HepG2 (cell line): ENCODE measurements around the gene MAPKAPK3. TPM values are rescaled to one million over a fixed set of nuclear protein-coding genes. Genes with fewer than 3 reads are reported as not detected.
A peak's percentile ranks its signal among the peaks of the same experiment; 100 is the strongest.

Source experiments
- ATAC-seq: fragments of 200-7000 bp; cut with Tn5 transposase; 3 replicates; pipeline ENCODE4 v1.9.1; 2020; ENCODE audit warnings: mild to moderate bottlenecking, moderate library complexity
- BruUV-seq: library from RNA; stranded (reverse); fragments of 400-500 nt; replicated peaks from 2 replicates; lab custom pipeline; 2021; lab: Mats Ljungman, UMichigan
- CTCF ChIA-PET: fragments of 300-600 bp; formaldehyde crosslinking; extraction: SDS; loops from one replicate; lab custom pipeline; 2021; ENCODE audit warnings: low total read pairs, inconsistent platforms, low intra/inter-chr PET ratio; lab: Yijun Ruan, JAX
- POLR2A ChIA-PET: fragments of 350-600 bp; sonication (Branson Sonifier 250); formaldehyde crosslinking; loops from one replicate; lab custom pipeline; 2020; ENCODE audit warnings: antibody characterized with exemption, inconsistent platforms; lab: Yijun Ruan, JAX
- DNase-seq: peaks from one replicate; pipeline ENCODE4 v3.0.0-alpha.2; 2015; ENCODE audit warnings: low spot score
- FAIRE-seq: peaks from 3 replicates; lab custom pipeline; 2011; peaks lifted over from hg19 to GRCh38; lab: Jason Lieb, UNC
- H2AFZ ChIP-seq: one replicate; pipeline ENCODE4 v1.6.1; 2011; ENCODE audit warnings: low read length, inconsistent platforms
- H3K27ac ChIP-seq: fragments of 300-600 bp; 3 replicates; pipeline ENCODE4 v1.8.0; 2011; ENCODE audit warnings: mixed run types, mild to moderate bottlenecking, mixed read lengths, low read length, inconsistent platforms; ENCODE audit not compliant: insufficient read depth; ENCODE audit errors: extremely low read length
- H3K27me3 ChIP-seq, 2 experiments: fragments of 200-600 bp in 1 of 2; 2 replicates in 1 of 2; 3 replicates in 1 of 2; pipeline versions ENCODE4 v1.6.0 to v1.8.0; 2011; ENCODE audit warnings: low read length in 2 of 2, mild to moderate bottlenecking in 2 of 2, moderate library complexity in 2 of 2, inconsistent platforms in 1 of 2; ENCODE audit not compliant: insufficient read depth in 2 of 2, control insufficient read depth in 1 of 2
- H3K36me3 ChIP-seq, 2 experiments: fragments of 200-600 bp in 1 of 2; replicated peaks in 1 of 2; 2 replicates in 1 of 2; 3 replicates in 1 of 2; pipeline versions ENCODE4 v1.5.1 to v1.8.0; 2011; ENCODE audit warnings: low read length in 2 of 2, inconsistent platforms in 1 of 2; ENCODE audit not compliant: insufficient read depth in 2 of 2, control insufficient read depth in 1 of 2
- H3K4me1 ChIP-seq: 2 replicates; pipeline ENCODE4 v1.5.1; 2012; ENCODE audit warnings: low read length, inconsistent platforms; ENCODE audit not compliant: insufficient read depth
- H3K4me2 ChIP-seq: 2 replicates; pipeline ENCODE4 v1.6.0; 2011; ENCODE audit warnings: low read depth, low read length, inconsistent platforms
- H3K4me3 ChIP-seq, 3 experiments: fragments of 200-600 bp in 1 of 3; sonication (generic), shearing (Covaris generic) in 1 of 3; replicated peaks in 1 of 3; 2 replicates each; pipeline ENCODE4 v1.5.1; 2011 to 2016; ENCODE audit warnings: low read length in 3 of 3, inconsistent platforms in 2 of 3, low read depth in 2 of 3, mild to moderate bottlenecking in 2 of 3, control low read depth in 1 of 3, mixed read lengths in 1 of 3; ENCODE audit not compliant: insufficient read depth in 1 of 3
- H3K79me2 ChIP-seq: one replicate; pipeline ENCODE4 v1.6.1; 2011; ENCODE audit warnings: low read length, inconsistent platforms; ENCODE audit not compliant: insufficient read depth
- H3K9ac ChIP-seq: 2 replicates; pipeline ENCODE4 v1.6.0; 2011; ENCODE audit warnings: mild to moderate bottlenecking, low read depth, low read length, inconsistent platforms; ENCODE audit not compliant: insufficient read depth
- H3K9me3 ChIP-seq: 2 replicates; pipeline ENCODE4 v1.5.1; 2012; ENCODE audit warnings: mild to moderate bottlenecking, low read length
- H4K20me1 ChIP-seq: 2 replicates; pipeline ENCODE4 v1.6.0; 2011; ENCODE audit warnings: inconsistent platforms, mild to moderate bottlenecking, low read length, moderate library complexity; ENCODE audit not compliant: insufficient read depth
- CHD2 ChIP-seq: IDR thresholded peaks from 2 replicates; pipeline ENCODE4 v1.6.1; 2011; ENCODE audit warnings: low read depth, low read length, improper control_type of control experiment
- HNF4A ChIP-seq: sonication (generic); formaldehyde crosslinking; IDR thresholded peaks from 2 replicates; pipeline ENCODE4 v1.4.0; 2020; ENCODE audit warnings: missing genetic modification reagents
- RBM39 ChIP-seq: fragments of 200-400 bp; formaldehyde crosslinking; IDR thresholded peaks from one replicate; pipeline ENCODE4 v1.6.1; 2018; ENCODE audit warnings: antibody characterized with exemption, mild to moderate bottlenecking, low read depth, low read length; ENCODE audit not compliant: poor library complexity, severe bottlenecking
- TEAD3 ChIP-seq: optimal IDR thresholded peaks from 2 replicates; pipeline ENCODE3; 2016; ENCODE audit warnings: borderline replicate concordance
- ZFP36 ChIP-seq: fragments of 150-350 bp; IDR thresholded peaks from 2 replicates; pipeline ENCODE4 v1.6.1; 2018; ENCODE audit warnings: borderline replicate concordance, low read length, low read depth; ENCODE audit not compliant: partially characterized antibody
- ZMYM3 ChIP-seq: sonication (generic); formaldehyde crosslinking; IDR thresholded peaks from 2 replicates; pipeline ENCODE4 v1.5.1; 2020; ENCODE audit warnings: mild to moderate bottlenecking, missing genetic modification reagents
- ZMYM4 ChIP-seq: sonication (generic); formaldehyde crosslinking; IDR thresholded peaks from 2 replicates; pipeline ENCODE4 v1.8.1; 2023; ENCODE audit warnings: mild to moderate bottlenecking, missing genetic modification reagents
- ZNF768 ChIP-seq: sonication (generic); formaldehyde crosslinking; IDR thresholded peaks from 2 replicates; pipeline ENCODE4 v1.4.0; 2020; ENCODE audit warnings: missing genetic modification reagents
- WGBS: methylation state at CpG from one replicate; pipeline ENCODE4 v1.1.6; 2017; ENCODE audit warnings: low lambda C conversion rate; 5-methylcytosine and 5-hydroxymethylcytosine counted together
- in situ Hi-C: cut with HindIII; loops from 2 replicates; pipeline ENCODE4 v1.10.0; 2017; ENCODE audit warnings: low pct_unique_long_range_greater_than_20kb; ENCODE audit not compliant: extremely low pct_ligation_motif_present
- intact Hi-C: fragments of 100-400 bp; cut with micrococcal nuclease; formaldehyde crosslinking; loops from one replicate; pipeline ENCODE4 v1.10.0; 2022; ENCODE audit not compliant: unreplicated experiment
- polyA plus RNA-seq, 8 experiments: library from polyadenylated mRNA; depleted of rRNA in 3 of 8; stranded (reverse) in 7 of 8; unstranded in 1 of 8; fragments of >200 nt; fragmentation: Illumina TruSeq in 4 of 8; extraction: Trizol in 4 of 8; gene quantifications; 2 replicates each; pipeline versions ENCODE4 v1.2.1 to v1.2.3, GENCODE V29; 2011 to 2016; ENCODE audit warnings: low read depth in 4 of 8, missing spikeins in 1 of 8, mixed read lengths in 1 of 8; ENCODE audit not compliant: insufficient read depth in 1 of 8
- total RNA-seq, 5 experiments: library from RNA; depleted of rRNA; stranded (reverse); fragments of >200 nt; fragmentation: Illumina TruSeq; extraction: Trizol; gene quantifications; 2 replicates each; pipeline ENCODE4 v1.2.3, GENCODE V29; 2016; ENCODE audit warnings: low read depth in 1 of 5
- TF ChIP-seq, protein P1 (sequence below): sonication (generic); formaldehyde crosslinking; IDR thresholded peaks from 2 replicates; pipeline ENCODE4 v1.5.0; 2020; ENCODE audit warnings: missing genetic modification reagents
- TF ChIP-seq, protein P2 (sequence below): sonication (generic); formaldehyde crosslinking; IDR thresholded peaks from 2 replicates; pipeline ENCODE4 v1.8.1; 2023; ENCODE audit warnings: mild to moderate bottlenecking, missing genetic modification reagents
- TF ChIP-seq, protein P3 (sequence below): sonication (generic); IDR thresholded peaks from 2 replicates; pipeline ENCODE4 v1.6.1; 2016; ENCODE audit warnings: low read depth, borderline replicate concordance

MAPKAPK3 gene
- total and polyA plus RNA-seq, 2 of the 13 experiments (the other 11 are each of a cell fraction or from before 2014, with no cell fraction given), result 39.9 to 41.2 TPM

DNA sequence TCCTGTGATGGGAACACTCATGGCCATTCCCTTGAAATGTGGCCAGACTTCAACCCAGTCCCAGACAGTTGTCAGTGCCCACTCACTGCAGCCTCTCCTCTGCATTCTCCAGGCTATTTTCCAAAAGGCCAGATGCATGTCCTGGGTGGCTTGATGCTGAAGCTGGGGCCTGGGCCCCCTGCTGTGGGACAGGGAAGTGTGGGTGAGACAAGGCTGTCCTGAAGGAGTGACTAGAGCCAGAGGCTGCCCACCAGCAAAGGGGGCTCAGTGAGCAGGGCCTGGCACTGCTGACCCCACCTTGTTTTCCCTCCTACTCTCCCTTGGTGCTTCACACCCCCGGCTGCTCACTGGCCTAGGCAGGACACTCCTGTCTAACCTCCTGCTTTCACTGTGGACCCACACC lies 17.2 kb upstream of the MAPKAPK3 start (continued):
- TF ChIP-seq, protein P1, sequence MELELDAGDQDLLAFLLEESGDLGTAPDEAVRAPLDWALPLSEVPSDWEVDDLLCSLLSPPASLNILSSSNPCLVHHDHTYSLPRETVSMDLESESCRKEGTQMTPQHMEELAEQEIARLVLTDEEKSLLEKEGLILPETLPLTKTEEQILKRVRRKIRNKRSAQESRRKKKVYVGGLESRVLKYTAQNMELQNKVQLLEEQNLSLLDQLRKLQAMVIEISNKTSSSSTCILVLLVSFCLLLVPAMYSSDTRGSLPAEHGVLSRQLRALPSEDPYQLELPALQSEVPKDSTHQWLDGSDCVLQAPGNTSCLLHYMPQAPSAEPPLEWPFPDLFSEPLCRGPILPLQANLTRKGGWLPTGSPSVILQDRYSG, result no peak
- TF ChIP-seq CHD2, result no peak

DNA sequence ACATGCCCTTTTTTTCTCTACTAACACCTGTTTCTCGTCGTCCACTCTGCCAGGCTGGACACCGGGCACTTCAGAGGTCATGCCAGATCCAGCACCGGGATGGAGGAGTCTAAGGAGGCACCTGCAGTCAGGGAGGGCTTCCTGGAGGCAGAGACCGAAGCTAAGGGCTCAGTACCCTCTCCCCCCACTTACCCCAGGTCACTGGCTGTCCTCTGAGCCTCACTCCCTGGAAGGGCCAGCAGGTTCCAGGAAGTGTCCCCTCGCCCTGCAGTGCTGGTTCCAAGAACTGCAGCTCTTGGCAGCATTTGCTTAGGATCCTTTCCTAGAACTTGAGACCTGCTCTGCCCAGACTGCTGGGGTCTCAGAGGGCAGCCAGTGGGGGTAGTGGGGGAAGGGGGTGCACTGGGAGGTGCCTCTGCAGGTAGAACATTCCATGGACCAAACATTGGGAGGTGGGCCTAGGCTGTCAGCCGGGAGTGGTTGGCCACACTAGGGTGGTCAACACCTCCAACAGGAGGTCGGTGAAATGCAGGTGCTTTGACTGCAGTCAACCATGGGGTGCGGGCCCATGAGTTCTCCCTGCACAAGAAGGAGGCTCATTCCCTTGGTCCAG lies 16.7 kb upstream of the MAPKAPK3 start:
- DNase-seq, result no peak
- ChIA-PET POLR2A (interaction anchor here (1.5 to 4.7 kb wide), 9 partner anchors 10 to 785 kb away, joined by 5 to 176 read pairs (median 20); partner anchors contain the start of genes C3orf18, CISH, HEMK1 and MANF), CTCF (no interaction called here)
- no peaks in the 10 kb centered on the region for H3K36me3 ChIP-seq
- peak overlapping the region; percentile 98 for H3K4me2 ChIP-seq
- no peaks in the 10 kb centered on the region for H3K27me3 ChIP-seq
- peak overlapping the region; percentile 89 for H3K9ac ChIP-seq
- no peak overlapping the region for H2AFZ ChIP-seq
- no peaks in the 10 kb centered on the region for H4K20me1 ChIP-seq
- H3K4me1 ChIP-seq, result peaks cover 74% of the 10 kb centered on the region
- ATAC-seq, result no peak
- no peaks in the 10 kb centered on the region for H3K9me3 ChIP-seq
- H3K79me2 ChIP-seq, result no peaks in the 10 kb centered on the region
- no peak for FAIRE-seq
- peak overlapping the region in 1 of 3 experiments; percentile 72; a peak in 1 of 6 replicates for H3K4me3 ChIP-seq
- TF ChIP-seq RBM39, result peak; percentile 6
- peak; percentile 38 for TF ChIP-seq TEAD3 (CRISPR knock-in tag)
- TF ChIP-seq HNF4A (CRISPR knock-in tag), result no peak
- peak; percentile 87 for TF ChIP-seq ZMYM3
- TF ChIP-seq, protein P2, sequence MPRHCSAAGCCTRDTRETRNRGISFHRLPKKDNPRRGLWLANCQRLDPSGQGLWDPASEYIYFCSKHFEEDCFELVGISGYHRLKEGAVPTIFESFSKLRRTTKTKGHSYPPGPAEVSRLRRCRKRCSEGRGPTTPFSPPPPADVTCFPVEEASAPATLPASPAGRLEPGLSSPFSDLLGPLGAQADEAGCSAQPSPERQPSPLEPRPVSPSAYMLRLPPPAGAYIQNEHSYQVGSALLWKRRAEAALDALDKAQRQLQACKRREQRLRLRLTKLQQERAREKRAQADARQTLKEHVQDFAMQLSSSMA, result 0 out of 2 replicates have a peak, but pooled peaks have one; percentile 19
- peak; percentile 72 for TF ChIP-seq ZFP36
- TF ChIP-seq ZNF768 (CRISPR knock-in tag), result no peak
- TF ChIP-seq, protein P3, sequence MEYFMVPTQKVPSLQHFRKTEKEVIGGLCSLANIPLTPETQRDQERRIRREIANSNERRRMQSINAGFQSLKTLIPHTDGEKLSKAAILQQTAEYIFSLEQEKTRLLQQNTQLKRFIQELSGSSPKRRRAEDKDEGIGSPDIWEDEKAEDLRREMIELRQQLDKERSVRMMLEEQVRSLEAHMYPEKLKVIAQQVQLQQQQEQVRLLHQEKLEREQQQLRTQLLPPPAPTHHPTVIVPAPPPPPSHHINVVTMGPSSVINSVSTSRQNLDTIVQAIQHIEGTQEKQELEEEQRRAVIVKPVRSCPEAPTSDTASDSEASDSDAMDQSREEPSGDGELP, result no peak
- 0 out of 2 replicates have a peak, but pooled peaks have one; percentile 10 for TF ChIP-seq ZMYM4 (CRISPR knock-in tag)
- TF ChIP-seq, all 625 proteins: peak for 6
- no TSS peak for BruUV-seq
- WGBS, result 86% methylated on average over 5 of the region's 9 CpGs
- H3K27ac ChIP-seq, result peak overlapping the region; percentile 97
- in situ Hi-C loops (no loop called here), intact Hi-C loops (no loop called here)
